ENCODE results near the gene ZNF169.
"Not testable (repeated sequence)": the region's sequence is repeated elsewhere in the genome, so short reads cannot be mapped to it uniquely, and the experiment has no call there.

Gene ZNF169

DNA sequence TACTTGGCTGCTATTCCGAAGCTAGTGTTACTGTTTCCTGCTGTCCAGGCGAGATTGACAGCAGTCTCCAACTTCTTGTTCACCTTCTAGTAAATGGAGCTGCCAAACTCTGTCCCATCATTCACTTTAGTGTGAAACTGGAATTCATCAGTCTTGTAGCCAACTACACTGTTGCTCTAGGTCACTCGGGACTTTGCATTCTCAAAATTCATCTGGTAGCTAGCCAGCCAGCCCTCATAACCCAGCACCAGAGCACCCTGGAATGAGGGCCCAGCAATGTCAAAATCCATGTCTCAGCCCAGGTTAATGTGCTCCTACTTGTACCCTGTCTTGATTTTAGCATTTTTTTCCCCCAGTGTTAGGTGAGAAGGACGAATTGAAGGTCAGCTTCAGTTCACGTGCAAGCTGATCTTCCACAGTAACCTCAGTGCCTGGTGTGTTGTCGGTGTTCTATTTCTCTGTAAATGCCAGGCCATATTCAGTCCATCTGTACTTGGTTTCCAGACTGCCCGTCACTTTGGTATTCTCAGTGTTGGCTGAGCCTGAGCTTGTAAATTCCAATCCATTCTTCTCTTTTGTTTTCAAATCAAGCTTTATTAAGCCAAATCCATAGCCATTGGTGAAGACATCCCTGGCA, 28.9 kb downstream of the ZNF169 start:
- DNase-seq (ENCODE audit: low spot score): no peak

GRCh38 chr9:94289691-94290090, 30.6 kb downstream of the ZNF169 start:
- DNase-seq (ENCODE audit: low spot score): no peak

DNA sequence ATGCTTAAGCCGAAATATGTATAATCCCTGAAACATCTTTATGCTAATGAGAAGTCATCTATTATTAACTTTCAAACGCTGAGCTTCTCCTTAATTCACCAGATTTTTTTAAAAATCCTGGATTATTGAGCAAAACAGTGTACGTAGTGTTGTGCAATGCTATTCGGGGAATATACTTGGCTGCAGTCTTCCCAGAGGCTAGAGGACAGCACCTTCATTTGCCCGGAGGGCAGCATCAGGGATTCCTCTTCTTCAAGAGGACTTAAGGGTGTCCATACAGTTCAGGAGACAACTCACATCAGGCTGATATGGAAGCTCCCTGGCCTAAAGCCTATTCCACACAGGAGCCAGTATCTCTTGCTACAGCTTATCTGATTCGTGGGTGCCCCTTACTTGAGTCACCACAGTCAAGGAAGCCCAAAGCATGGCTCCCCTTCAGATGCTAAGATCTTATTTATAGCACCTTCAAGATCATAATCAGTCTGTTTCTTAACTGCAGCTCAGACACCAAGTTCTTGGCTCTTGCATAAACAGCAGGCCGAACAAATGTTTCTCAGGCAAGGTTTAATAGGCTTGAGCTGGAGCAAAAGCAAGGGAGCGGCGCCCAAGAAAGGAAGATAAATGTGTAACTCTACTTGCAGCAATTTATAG, 40.0 kb downstream of the ZNF169 start:
- DNase-seq (ENCODE audit: low spot score): no peak

- DNase-seq (ENCODE audit: low spot score): no peak
Observed at GRCh38 chr9:94300470-94301301, 41.6 kb downstream of the ZNF169 start.

GRCh38 chr9:94301583-94301982, 42.5 kb downstream of the ZNF169 start:
- DNase-seq (ENCODE audit: low spot score): no peak

- no peak for DNase-seq (ENCODE audit: low spot score)
Observed at GRCh38 chr9:94302426-94302825, 43.3 kb downstream of the ZNF169 start.

DNA sequence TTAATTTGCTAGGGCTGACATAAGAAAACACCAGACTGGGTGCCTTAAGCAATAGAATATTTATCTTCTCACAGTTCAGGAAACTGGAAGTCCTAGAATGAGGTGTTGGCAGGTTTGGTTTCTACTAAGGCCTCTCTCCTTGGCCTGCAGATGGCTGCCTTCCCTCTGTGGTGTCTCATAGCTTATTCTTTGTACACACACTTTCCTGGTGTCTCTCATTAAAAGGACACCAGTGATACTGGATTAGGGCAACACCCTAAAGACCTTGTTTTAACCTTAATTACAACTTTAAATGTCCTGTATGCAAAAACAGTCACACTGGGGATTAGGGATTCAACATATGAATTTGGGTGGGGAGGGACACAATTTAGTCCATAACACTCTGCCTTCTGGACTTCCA, 44.2 kb downstream of the ZNF169 start:
- no peak for DNase-seq (ENCODE audit: low spot score)

GRCh38 chr9:94315034-94315984, 56.2 kb downstream of the ZNF169 start:
- not testable (repeated sequence) for DNase-seq (ENCODE audit: low spot score)

GRCh38 chr9:94316236-94316635, 57.1 kb downstream of the ZNF169 start:
- not testable (repeated sequence) for DNase-seq (ENCODE audit: low spot score)

DNA sequence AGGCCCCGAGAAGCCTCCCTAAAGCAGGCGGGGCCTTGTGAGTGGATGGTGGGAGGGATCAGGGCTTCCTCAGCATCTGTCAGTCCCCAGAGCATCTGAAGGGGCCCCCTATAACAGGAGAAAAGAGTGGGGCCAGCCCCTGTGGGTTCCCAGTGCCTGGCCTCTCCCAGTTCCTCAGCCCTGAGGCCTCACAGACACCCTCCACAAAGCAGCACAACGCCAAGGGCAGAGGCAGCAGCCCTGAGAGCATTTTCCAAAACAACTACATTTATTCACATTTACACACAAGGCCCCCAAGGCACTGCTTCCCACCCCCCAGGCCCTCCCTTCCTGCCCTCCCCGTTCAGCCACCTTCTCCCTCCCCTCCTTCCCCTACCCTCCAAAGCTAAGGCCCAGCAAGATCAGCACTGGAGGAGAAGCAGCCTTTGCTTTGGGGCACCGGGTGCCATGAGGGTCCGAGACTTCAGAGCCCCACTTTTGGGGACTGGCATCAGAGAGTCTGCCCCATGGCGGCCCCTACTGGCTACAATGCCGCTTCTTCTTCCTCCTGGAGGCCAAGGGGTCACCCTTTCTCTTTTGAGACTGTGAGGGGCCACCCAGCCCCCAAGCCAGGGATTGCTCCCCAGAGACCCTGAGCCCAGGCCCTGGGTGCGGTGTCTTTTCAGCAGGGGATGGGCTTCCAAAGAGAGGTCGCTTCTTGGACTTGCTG, 59.0 kb downstream of the ZNF169 start:
- DNase-seq (ENCODE audit: low spot score): not testable (repeated sequence)

DNA sequence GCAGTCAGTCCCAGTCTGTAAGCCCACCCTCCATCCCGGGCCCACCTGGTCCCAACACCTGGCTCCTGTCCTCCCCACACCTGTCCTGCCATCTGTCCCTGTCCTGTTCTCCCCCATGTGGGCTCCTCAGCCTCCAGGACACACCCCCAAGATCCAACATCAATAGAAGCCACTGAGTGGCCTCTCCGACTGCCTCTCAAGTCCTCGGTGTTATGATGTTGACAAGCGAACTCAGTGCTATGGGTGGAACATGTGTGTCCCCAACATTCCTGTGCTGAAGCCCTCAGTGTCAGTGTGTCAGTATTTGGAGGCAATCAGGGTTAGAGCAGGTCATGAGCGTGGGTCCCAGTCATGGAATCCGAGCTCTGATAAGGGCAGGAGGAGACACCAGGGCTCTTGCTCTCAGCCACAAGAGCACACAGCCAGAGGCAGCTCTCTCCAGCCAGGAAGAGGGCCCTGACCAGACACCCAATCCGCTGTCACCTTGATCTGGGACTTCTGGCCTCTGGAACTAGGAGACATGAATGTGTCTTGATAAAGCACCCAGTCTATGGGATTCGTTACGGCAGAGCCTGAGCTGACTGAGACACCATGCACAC, 63.3 kb downstream of the ZNF169 start:
- DNase-seq (ENCODE audit: low spot score): not testable (repeated sequence)

DNA sequence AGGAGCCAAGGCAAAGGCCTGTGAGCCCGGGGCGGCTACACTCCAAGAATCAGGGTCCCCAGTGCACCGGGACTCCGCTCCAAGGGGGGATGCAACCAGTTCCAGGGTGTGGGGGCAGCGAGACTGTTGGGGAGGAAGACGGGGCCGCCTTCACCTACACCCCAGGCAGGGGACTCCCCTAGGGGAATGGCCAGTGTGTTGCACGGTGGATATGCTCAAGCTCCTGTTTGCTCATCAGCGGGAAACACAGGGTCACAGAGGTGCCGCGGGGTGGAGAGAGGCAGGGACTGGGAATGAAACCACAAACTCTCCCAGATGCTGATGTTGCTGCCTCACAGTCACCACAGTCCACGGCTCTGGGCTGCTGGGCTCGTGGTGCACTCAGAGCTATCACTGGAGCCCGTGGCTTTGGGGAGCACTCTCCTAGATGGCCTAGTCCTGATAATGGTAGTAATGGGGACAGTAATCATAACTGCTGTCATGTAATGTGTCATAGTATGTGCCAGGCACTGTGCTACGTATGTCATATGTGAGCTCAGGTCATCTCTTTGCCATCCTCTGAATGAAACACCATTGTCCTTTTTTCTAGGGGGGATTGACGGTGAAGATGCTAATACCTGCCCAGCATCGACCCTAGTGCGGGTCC, 64.2 kb downstream of the ZNF169 start:
- not testable (repeated sequence) for DNase-seq (ENCODE audit: low spot score)

- not testable (repeated sequence) for DNase-seq (ENCODE audit: low spot score)
Observed at GRCh38 chr9:94325583-94325982, 66.5 kb downstream of the ZNF169 start.

GRCh38 chr9:94328544-94328943, 69.4 kb downstream of the ZNF169 start, which contains the start of gene NUTM2F:
Gene NUTM2F, minus strand, starts transcription at chr9:94328644. Its CDS starts 21 bp downstream, at chr9:94328623.
- DNase-seq (ENCODE audit: low spot score): not testable (repeated sequence)

DNA sequence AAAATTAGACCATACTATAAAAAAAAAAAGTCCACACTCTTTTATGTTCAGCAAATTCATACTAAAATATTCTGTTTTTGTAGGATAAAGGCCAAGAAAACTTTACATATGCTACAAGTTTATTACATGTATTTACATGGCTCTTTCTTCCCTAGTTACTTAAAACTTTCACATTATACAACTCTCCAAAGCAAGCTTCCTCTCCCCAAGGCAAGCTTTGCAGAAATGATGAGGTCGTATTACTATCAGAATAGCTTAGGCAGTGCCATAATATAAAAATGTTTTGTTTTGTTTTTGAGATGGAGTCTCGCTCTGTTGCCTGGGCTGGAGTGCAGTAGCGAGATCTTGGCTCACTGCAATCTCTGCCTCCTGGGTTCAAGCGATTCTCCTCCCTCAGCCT, 77.3 kb downstream of the ZNF169 start:
- DNase-seq (ENCODE audit: low spot score): not testable (repeated sequence)

GRCh38 chr9:94338723-94339122, 79.6 kb downstream of the ZNF169 start:
- DNase-seq (ENCODE audit: low spot score): not testable (repeated sequence)

GRCh38 chr9:94339657-94340056, 80.6 kb downstream of the ZNF169 start:
- DNase-seq (ENCODE audit: low spot score): not testable (repeated sequence)

DNA sequence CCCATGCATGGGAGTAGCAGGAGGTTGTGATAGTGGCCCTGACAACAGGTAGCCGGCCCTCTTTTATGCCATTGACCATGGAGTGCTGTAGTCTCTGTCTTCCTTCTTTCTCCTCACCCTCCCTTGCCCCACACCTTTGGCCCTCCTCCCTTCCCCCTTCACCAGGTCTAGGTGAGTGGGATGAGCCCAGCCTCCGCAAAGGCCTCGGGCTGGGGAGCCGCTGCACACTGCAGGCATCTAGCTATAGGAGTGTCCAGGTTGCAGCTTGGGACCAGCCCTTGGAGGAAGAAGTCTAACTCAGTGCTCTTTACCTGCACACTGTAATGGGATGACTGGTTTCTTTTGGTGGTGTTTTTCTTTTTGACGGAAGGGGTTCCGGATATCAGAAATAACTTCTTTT, 81.7 kb downstream of the ZNF169 start:
- not testable (repeated sequence) for DNase-seq (ENCODE audit: low spot score)

DNA sequence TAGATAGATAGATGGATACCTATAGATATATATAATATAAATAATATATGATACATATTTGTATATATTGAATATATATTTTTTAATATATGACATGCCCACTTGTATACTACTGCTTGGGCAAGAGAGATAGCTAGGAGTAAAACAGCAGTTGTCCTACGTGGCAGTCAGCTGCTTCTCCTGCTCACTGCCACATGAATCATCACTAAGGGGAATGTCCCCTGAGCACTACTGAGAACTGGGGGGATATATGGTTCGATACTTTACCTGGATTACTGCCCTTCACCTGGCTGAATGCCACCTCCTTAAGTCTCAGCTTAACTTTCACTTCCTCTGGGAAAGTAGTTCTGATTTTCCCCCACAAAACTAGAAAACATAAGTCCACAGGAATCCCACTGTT, 82.6 kb downstream of the ZNF169 start:
- not testable (repeated sequence) for DNase-seq (ENCODE audit: low spot score)

DNA sequence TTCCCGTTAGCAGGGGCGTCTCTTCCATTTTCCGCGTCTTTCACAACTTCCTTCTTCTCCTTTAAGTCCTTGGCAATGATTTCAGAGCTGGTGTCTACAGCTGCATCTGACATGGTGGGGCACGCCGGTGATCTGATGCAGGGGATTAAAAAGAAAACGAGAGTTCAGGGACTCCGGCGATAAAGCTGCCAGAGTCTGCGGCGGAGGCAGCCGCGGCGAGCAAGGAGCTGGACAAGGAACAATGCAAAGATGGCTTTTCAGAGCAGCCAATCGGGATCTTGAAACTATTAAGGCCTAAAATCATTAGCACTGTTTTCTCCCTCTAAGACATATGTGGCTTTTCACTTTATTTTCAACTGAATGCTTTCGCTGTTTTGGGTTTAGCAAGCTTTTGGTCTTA, 88.4 kb downstream of the ZNF169 start:
- not testable (repeated sequence) for DNase-seq (ENCODE audit: low spot score)

All from AG08395 (cell line).